Measurements from ENCODE around the gene VASP.

Gene VASP

GRCh38 chr19:45474606-45475521 is 32.4 kb upstream of the VASP start:
- DNase-seq = no peak

GRCh38 chr19:45475537-45476291 is 31.6 kb upstream of the VASP start:
- no peak for DNase-seq

DNA sequence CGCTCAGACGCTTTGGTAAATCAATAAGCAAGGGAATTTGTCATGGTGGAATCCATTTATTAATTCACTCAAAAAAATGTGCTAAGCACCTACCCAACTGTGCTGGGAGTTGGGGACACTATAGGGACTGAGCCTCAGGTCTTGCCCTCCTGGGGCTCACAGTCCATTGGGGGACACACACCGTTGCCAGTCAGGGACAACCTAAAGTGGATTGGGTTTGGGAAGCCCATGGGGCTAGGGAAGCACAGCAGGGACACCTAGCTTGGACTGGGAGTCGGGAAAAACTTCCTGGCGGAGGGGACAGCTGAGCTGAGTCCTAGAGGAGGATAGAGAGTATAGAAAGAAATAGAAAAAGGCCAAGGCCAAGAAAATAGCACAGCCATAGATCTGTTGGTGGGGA is 31.0 kb upstream of the VASP start:
- DNase-seq = no peak

DNA sequence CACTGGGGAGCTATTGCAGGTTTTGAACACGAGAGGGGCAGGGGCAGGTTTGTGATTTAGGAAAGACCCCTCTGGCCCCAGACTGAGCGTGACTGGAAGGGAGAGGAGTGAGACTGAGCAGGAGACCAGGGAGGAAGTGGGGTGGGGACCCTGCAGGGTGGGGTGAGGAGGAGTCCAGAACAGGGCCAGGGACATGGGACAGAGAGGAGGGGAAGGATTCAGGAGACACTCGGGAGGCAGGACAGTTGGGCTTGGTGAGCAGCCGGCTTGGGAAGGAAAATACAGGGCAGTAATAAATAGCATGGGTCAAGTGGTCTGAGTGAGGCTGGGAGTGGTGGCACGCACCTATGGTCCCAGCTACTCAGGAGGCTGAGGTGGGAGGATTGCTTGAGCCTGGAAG is 30.1 kb upstream of the VASP start:
- no peak for DNase-seq

- DNase-seq = peak; percentile 75
Measured at GRCh38 chr19:45477713-45478453, 29.4 kb upstream of the VASP start.

DNA sequence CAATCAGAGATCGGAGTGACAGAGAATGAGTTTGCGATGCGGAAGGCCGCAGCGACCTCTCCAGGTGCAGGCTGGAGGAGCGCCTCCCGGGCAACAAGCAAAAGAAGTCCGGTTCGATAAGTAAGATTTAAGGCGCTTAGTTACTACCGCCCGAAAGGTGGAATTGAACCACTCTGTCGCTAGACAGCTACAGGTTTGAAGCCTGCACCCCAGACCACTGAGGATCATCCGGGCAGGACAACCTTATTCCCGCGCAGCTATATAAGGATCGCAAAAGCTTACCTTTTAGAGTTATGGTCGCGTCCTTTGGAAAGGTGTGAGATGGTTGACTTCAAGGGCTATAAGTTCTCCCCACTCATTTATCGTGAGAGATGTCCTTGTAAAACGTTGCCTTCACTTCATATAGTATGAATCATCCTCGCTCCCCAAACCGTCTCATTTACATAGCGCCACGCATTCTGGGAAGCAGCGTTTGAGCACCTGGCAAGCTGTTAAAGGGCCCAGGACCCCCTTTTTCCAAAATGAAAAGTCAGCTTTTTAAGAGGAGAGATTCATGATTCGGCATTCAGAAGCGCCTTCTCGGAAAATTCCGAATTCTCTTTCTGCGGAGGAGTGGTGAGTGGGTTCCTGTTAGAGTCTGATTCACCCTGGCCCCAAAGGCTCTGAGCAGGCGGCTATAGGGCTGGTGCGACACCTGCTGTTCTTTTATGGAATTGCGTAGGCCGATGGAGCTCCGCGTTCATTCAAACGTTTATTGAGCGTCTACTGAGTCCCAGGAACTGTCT is 28.6 kb upstream of the VASP start:
- DNase-seq = peak; percentile 90

DNA sequence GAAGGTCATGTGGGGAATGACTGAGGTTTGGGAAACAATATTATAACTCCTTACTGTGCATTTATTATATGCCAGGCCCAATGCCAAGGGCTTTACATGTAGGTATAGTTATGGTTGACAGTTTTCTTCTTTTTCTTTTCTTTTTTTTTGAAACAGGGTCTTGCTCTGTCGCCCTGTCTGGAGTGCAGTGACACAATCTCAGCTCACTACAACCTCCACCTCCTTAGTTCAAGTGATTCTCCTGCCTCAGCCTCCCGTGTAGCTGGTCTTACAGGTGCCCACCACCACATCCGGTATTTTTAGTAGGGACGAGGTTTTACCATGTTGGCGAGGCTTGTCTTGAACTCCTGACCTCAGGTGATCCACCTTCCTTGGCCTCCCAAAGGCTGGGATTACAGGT is 24.2 kb upstream of the VASP start:
- no peak for DNase-seq

DNA sequence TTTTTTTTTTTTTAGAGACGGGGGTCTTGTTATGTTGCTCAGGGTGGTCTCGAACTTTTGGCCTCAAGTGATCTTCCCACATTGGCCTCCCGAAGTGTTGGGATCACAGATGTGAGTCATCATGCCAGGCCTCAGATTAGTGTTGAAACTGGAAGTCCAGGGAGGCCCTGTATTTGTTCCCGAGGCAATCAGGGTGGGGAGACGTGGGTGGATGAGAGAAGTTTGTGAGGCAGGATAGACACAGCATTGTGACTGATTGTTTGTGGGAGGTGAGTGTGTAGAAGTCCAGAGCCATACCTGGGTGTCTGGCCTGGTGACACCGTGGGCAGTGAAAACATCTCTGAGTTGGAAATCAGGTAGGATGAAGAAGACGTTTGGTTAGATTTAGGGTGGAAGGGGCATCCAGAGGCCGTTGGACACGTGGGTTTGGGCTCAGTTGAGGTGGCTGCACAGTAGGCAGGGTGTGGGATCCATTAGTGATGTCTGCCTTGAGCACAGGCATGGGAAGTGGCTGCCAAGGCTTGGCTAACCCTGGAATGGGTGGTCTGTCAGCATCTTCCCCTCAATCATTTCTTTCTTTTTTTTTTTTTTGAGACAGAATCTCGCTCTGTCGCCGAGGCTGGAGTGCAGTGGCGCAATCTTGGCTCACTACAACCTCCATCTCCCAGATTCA is 22.9 kb upstream of the VASP start:
- DNase-seq = no peak

GRCh38 chr19:45485305-45486077 is 21.8 kb upstream of the VASP start:
- DNase-seq = peak; percentile 87

GRCh38 chr19:45488708-45489107 is 18.6 kb upstream of the VASP start:
- DNase-seq = no peak

DNA sequence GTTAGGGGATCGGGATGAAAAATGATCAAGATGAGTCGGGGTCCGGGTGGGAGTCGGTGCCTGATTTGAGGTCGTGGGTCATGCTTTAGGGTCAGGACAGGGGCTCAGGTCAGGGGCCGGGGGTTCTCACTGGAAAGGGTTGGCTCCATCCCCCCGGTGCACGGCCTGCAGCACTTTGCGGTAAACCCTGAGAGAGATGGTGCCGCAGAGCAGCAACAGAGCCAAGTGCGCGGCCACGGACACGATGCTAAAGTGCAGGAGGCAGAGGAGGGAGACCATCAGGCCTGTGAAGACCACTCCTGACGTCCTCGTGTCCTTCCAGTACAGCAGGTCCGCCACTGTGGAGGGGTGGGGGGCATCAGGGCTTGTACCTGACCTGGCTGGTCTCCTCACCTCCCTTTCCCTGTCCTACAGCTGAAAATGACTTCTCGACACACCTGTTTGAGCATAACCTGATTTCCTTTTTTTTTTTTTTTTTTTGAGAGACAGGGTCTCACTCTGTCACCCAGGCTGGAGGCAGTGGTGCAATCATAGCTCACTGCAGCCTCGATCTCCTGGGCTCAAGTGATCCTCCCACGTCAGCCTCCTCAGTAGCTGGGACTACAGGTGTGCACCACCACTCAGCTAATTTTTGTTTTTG is 17.9 kb upstream of the VASP start:
- no peak for DNase-seq

DNA sequence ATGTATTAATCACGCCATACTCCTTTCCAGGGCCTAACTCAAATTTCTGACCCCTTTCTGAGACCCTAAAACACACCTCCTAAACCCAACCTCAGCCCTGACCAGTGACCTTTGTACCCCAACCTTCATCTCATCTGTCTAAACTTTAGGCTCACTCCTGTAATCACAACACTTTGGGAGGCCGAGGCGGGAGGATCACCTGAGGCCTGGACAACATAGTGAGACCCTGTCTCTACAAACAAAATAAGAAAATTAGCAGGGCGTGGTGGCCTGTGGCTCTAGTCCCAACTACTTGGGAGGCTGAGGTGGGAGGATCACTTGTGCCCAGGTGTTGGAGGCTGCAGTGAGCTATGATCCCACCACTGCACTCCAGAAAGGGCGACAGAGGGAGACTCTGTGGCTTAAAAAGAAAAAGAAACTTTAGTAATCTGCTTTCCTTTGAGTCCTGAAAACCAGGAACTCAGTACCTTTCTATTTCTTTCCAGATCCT is 15.1 kb upstream of the VASP start:
- no peak for DNase-seq

GRCh38 chr19:45492627-45493470 is 14.4 kb upstream of the VASP start:
- no peak for DNase-seq

DNA sequence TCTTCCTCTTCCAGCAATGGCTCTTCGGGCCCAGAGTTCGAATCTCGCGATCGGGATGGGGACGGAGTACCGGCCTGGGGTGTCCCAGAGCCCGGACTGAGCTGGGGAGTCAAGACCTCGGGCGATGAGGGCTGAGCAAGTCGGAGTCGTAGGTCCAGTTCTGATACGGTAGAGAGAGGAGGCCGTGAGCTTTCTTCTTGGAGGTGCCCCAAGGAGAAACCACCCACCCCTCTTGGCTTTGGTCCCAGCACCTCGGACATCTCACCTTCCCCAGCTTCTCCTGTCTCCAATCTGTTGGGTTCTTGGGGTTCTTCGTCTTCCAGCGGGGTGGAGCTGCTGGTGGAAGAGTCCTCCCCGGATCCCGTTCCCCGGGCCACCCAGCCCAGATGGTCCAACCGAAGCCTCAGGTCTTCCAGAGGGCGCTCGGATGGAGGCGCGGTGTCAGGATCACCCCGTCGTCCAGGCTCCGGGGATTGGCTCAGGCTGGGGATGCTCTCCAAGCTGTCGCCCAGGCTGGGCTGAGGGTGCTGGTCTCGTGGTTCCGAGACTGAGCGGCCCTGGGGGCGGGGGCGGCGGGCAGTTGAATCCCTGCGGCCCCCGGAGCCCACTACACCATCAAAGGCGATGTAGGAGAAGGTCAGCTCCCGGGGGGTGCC is 12.9 kb upstream of the VASP start:
- DNase-seq = no peak

- no peak for DNase-seq
Measured at GRCh38 chr19:45495178-45495577, 12.1 kb upstream of the VASP start.

GRCh38 chr19:45496349-45496953 is 10.8 kb upstream of the VASP start:
- no peak for DNase-seq

GRCh38 chr19:45497791-45498190 is 9.5 kb upstream of the VASP start:
- no peak for DNase-seq

DNA sequence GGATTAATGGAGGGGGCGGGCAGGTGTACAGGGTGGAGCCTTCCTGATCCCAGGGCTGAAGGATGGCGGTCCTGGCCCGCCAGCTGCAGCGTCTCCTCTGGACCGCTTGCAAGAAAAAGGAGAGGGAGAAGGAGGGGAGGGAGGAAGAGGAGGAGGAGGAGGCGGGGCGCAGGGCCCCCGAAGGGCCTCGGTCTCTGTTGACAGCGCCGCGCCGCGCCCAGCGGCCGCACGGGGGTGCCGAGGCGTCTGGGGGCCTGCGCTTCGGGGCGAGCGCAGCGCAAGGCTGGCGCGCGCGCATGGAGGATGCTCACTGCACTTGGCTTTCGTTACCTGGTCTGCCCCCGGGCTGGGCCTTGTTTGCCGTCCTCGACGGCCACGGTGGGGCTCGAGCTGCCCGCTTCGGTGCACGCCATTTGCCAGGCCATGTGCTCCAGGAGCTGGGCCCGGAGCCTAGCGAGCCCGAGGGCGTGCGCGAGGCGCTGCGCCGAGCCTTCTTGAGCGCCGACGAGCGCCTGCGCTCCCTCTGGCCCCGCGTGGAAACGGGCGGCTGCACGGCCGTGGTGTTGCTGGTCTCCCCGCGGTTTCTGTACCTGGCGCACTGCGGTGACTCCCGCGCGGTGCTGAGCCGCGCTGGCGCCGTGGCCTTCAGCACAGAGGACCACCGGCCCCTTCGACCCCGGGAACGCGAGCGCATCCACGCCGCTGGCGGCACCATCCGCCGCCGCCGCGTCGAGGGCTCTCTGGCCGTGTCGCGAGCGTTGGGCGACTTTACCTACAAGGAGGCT is 8.7 kb upstream of the VASP start, which contains the start of gene PPM1N:
Gene PPM1N, plus strand, starts transcription at position 33 of the 785 bp plus-strand sequence. Its CDS starts 30 bp downstream, at position 63.
- no peak for DNase-seq
